Peyer's patch (tissue), 4 donors: ENCODE results near the gene TSPEAR.
"Not testable (repeated sequence)": the region's sequence is repeated elsewhere in the genome, so short reads cannot be mapped to it uniquely, and the experiment has no call there.

Experiments used
- CTCF ChIP-seq, 6 experiments: fragments of 450-650 bp in 4 of 6; fragments of 200-600 bp in 2 of 6; sonication (generic) in 1 of 6; IDR thresholded peaks; one replicate each; pipeline ENCODE4 v1.5.1; 2017 to 2019; ENCODE audit warnings: antibody characterized with exemption in 6 of 6, mild to moderate bottlenecking in 3 of 6, moderate library complexity in 1 of 6
- POLR2A ChIP-seq, 2 donors: fragments of 450-650 bp; IDR thresholded peaks; one replicate each; pipeline ENCODE4 v1.5.1; 2017; ENCODE audit warnings: antibody characterized with exemption in 2 of 2, mild to moderate bottlenecking in 2 of 2, moderate library complexity in 2 of 2

- TF ChIP-seq CTCF, POLR2A (IDR thresholded peaks at IDR 0.05): not testable (repeated sequence)
Observed at GRCh38 chr21:44646366-44647221, 64.8 kb downstream of the TSPEAR start, which contains the start of gene KRTAP10-11.
